Measurements from ENCODE around the gene ERMARD. TPM values are rescaled to one million over a fixed set of nuclear protein-coding genes. Genes with fewer than 3 reads are reported as not detected.

The ERMARD gene
- total and polyA plus RNA-seq, 2 donors (not counting 3 experiments of a cell fraction or from before 2014, with no cell fraction given), result 23.8 to 36.4 TPM

- Histone ChIP-seq H3K4me1 (ENCODE audit: control insufficient read depth, extremely low read depth, insufficient read depth, low read length) (no peaks in the 10 kb centered on the region), H3K4me2 (ENCODE audit: insufficient read depth, low read length) (no peak overlapping the region), H3K27ac (ENCODE audit: insufficient read depth, low read depth, low read length) (no peak overlapping the region), H3K36me3 (ENCODE audit: control insufficient read depth in 2 of 2, extremely low read depth in 1 of 2, insufficient read depth in 2 of 2, low read length in 2 of 2) (no peaks in the 10 kb centered on the region), H3K79me2 (ENCODE audit: control insufficient read depth, insufficient read depth, low read length) (no peaks in the 10 kb centered on the region), H3K9ac (replicated peaks; ENCODE audit: extremely low read depth, insufficient read depth, low read length) (no peak overlapping the region), H4K20me1 (replicated peaks; ENCODE audit: control insufficient read depth, extremely low read depth, insufficient read depth, low read length) (no peaks in the 10 kb centered on the region), H3K9me3 (replicated peaks; ENCODE audit: control insufficient read depth, insufficient read depth, low read length) (no peaks in the 10 kb centered on the region), H2AFZ (ENCODE audit: low read depth, low read length) (no peak overlapping the region), H3K9me1 (replicated peaks; ENCODE audit: control insufficient read depth, extremely low read depth, insufficient read depth, low read length) (no peaks in the 10 kb centered on the region), H3K27me3 (ENCODE audit: control insufficient read depth in 2 of 2, insufficient read depth in 2 of 2, low read length in 2 of 2) (no peaks in the 10 kb centered on the region), H3K4me3 (replicated peaks in 1 of 3; ENCODE audit: insufficient read depth in 1 of 3, low read depth in 1 of 3, low read length in 3 of 3) (no peak overlapping the region)
- no peak for FAIRE-seq
- TF ChIP-seq JUN (IDR thresholded peaks at IDR 0.05; ENCODE audit: borderline replicate concordance, insufficient read depth, insufficient read length, low read depth), result no peak
- POLR2A ChIA-PET, result no interaction called here
- dilution Hi-C loops (cut with MboI; ENCODE audit: extremely low pct_ligation_motif_present, low sequenced_read_pairs), result no loop called here
- intact Hi-C loops (cut with micrococcal nuclease), result no loop called here
- DNase-seq (ENCODE audit: low read depth, low spot score), result no peak
- BruUV-seq (replicated peaks), result no TSS peak
- CTCF ChIA-PET, result interaction anchor here (2.5 to 5.4 kb wide), 3 partner anchors 14 to 714 kb away, joined by 11 to 44 read pairs (median 33); no protein-coding TSS in a partner anchor
Measured at GRCh38 chr6:169803271-169803811, 51.9 kb downstream of the ERMARD start.

GRCh38 chr6:169803816-169804340 lies 52.5 kb downstream of the ERMARD start:
- H3K4me2 ChIP-seq (ENCODE audit: insufficient read depth, low read length), result no peak overlapping the region
- no peaks in the 10 kb centered on the region for H3K9me3 ChIP-seq (replicated peaks; ENCODE audit: control insufficient read depth, insufficient read depth, low read length)
- H3K36me3 ChIP-seq (ENCODE audit: control insufficient read depth in 2 of 2, extremely low read depth in 1 of 2, insufficient read depth in 2 of 2, low read length in 2 of 2), result no peaks in the 10 kb centered on the region
- ChIA-PET CTCF (interaction anchor here (0.9 to 5.4 kb wide), 5 partner anchors 9 to 713 kb away, joined by 3 to 44 read pairs (median 11); no protein-coding TSS in a partner anchor), POLR2A (no interaction called here)
- no peak overlapping the region for H3K9ac ChIP-seq (replicated peaks; ENCODE audit: extremely low read depth, insufficient read depth, low read length)
- no TSS peak for BruUV-seq (replicated peaks)
- no peaks in the 10 kb centered on the region for H3K27me3 ChIP-seq (ENCODE audit: control insufficient read depth in 2 of 2, insufficient read depth in 2 of 2, low read length in 2 of 2)
- dilution Hi-C loops (cut with MboI; ENCODE audit: extremely low pct_ligation_motif_present, low sequenced_read_pairs), result no loop called here
- no peak overlapping the region for H3K4me3 ChIP-seq (replicated peaks in 1 of 3; ENCODE audit: insufficient read depth in 1 of 3, low read depth in 1 of 3, low read length in 3 of 3)
- no peak overlapping the region for H2AFZ ChIP-seq (ENCODE audit: low read depth, low read length)
- H3K4me1 ChIP-seq (ENCODE audit: control insufficient read depth, extremely low read depth, insufficient read depth, low read length), result no peaks in the 10 kb centered on the region
- TF ChIP-seq CTCF (IDR thresholded peaks at IDR 0.05; ENCODE audit: extremely low read depth in 1 of 2, insufficient read depth in 1 of 2, low read depth in 1 of 2, low read length in 2 of 2) (no peak), EZH2 (IDR thresholded peaks at IDR 0.05; ENCODE audit: borderline replicate concordance, low read depth, low read length, severe bottlenecking) (no peak), GATA2 (IDR thresholded peaks at IDR 0.05; ENCODE audit: insufficient read depth, insufficient read length, low read depth, low read length) (no peak), POLR2AphosphoS5 (IDR thresholded peaks at IDR 0.05; ENCODE audit: insufficient read depth, low read depth, low read length) (no peak), MYC (IDR thresholded peaks at IDR 0.05; ENCODE audit: low read depth, low read length) (no peak), JUN (IDR thresholded peaks at IDR 0.05; ENCODE audit: borderline replicate concordance, insufficient read depth, insufficient read length, low read depth) (no peak), FOS (IDR thresholded peaks at IDR 0.05; ENCODE audit: borderline replicate concordance, insufficient read depth, low read length) (no peak), POLR2A (IDR thresholded peaks at IDR 0.05; ENCODE audit: low read depth, low read length) (no peak)
- H4K20me1 ChIP-seq (replicated peaks; ENCODE audit: control insufficient read depth, extremely low read depth, insufficient read depth, low read length), result no peaks in the 10 kb centered on the region
- no peak overlapping the region for H3K27ac ChIP-seq (ENCODE audit: insufficient read depth, low read depth, low read length)
- no peak for FAIRE-seq
- no peak for DNase-seq (ENCODE audit: low read depth, low spot score)
- intact Hi-C loops (cut with micrococcal nuclease), result no loop called here
- no peaks in the 10 kb centered on the region for H3K79me2 ChIP-seq (ENCODE audit: control insufficient read depth, insufficient read depth, low read length)
- no peaks in the 10 kb centered on the region for H3K9me1 ChIP-seq (replicated peaks; ENCODE audit: control insufficient read depth, extremely low read depth, insufficient read depth, low read length)

All from endothelial cell of umbilical vein (primary cell).